ENCODE results near the gene CHM.

CHM gene

GRCh38 chrX:85905851-85906250 is 141.5 kb downstream of the CHM start:
- no peak for DNase-seq

GRCh38 chrX:85903692-85904471 is 143.5 kb downstream of the CHM start:
- no peak for DNase-seq

GRCh38 chrX:85897362-85898126 is 149.8 kb downstream of the CHM start:
- no peak for DNase-seq

- DNase-seq = no peak
Observed at GRCh38 chrX:85882601-85883000, 164.8 kb downstream of the CHM start.

GRCh38 chrX:85870585-85870984 is 176.8 kb downstream of the CHM start:
- no peak for DNase-seq

- DNase-seq = no peak
Observed at GRCh38 chrX:85865324-85865723, 182.0 kb downstream of the CHM start.

GRCh38 chrX:85859426-85859825 is 187.9 kb downstream of the CHM start:
- DNase-seq = no peak

GRCh38 chrX:85851418-85851817 is 195.9 kb downstream of the CHM start:
- DNase-seq = no peak

GRCh38 chrX:85836868-85837267 is 210.5 kb downstream of the CHM start:
- DNase-seq = no peak

- DNase-seq = no peak
Observed at GRCh38 chrX:85828771-85829170, 218.6 kb downstream of the CHM start.

GRCh38 chrX:85815203-85815751 is 232.1 kb downstream of the CHM start:
- no peak for DNase-seq

Measured in NK-92 treated with Interleukin-12 subunit alpha and Interleukin-12 subunit beta, amount 100 ng/mL, for 24 hours (cell line).